Pancreas (tissue), 10 donors: ENCODE measurements around the gene SRRM3. TPM values are rescaled to one million over a fixed set of nuclear protein-coding genes. Genes with fewer than 3 reads are reported as not detected.
"Not testable (repeated sequence)": the region's sequence is repeated elsewhere in the genome, so short reads cannot be mapped to it uniquely, and the experiment has no call there.

ENCODE experiments used
- ATAC-seq, 4 donors: fragments of 200-7000 bp; cut with Tn5 transposase; one replicate each; pipeline versions ENCODE4 v1.8.0 to v1.9.1; 2020; ENCODE audit warnings: mild to moderate bottlenecking in 4 of 4, moderate library complexity in 4 of 4
- DNase-seq, 6 donors: peaks; one replicate each; pipeline ENCODE4 v3.0.0-alpha.2; 2020
- FAIRE-seq: peaks from 2 replicates; lab custom pipeline; 2012; peaks lifted over from hg19 to GRCh38; lab: Jason Lieb, UNC
- H3K27ac ChIP-seq, 4 donors: fragments of 200-600 bp; sonication (generic); 1 replicate in 3 of 4; 2 replicates in 1 of 4; pipeline versions ENCODE4 v1.5.0 to v1.8.0; 2020
- H3K27me3 ChIP-seq, 4 donors: fragments of 200-600 bp; one replicate each; pipeline ENCODE4 v1.8.0; 2021
- H3K36me3 ChIP-seq, 3 donors: fragments of 200-600 bp; sonication (generic) in 1 of 3; one replicate each; pipeline versions ENCODE4 v1.5.0 to v1.8.0; 2020 to 2021
- H3K4me1 ChIP-seq, 3 donors: fragments of 200-600 bp; one replicate each; pipeline ENCODE4 v1.8.0; 2021
- H3K4me3 ChIP-seq, 4 donors: fragments of 200-600 bp; sonication (generic) in 2 of 4; one replicate each; pipeline versions ENCODE4 v1.5.0 to v1.8.0; 2020 to 2021
- H3K9me3 ChIP-seq, 4 donors: fragments of 200-600 bp; one replicate each; pipeline ENCODE4 v1.8.0; 2021
- CTCF ChIP-seq, 4 donors: fragments of 200-600 bp; sonication (generic) in 3 of 4; IDR thresholded peaks; one replicate each; pipeline versions ENCODE4 v1.5.0 to v1.8.0; 2021; ENCODE audit warnings: antibody characterized with exemption in 4 of 4
- WGBS, 2 donors: extraction: QIAGEN DNeasy Blood & Tissue Kit; methylation state at CpG; one replicate each; pipeline ENCODE4 v1.1.7; 2013; 5-methylcytosine and 5-hydroxymethylcytosine counted together
- intact Hi-C, 3 donors: fragments of 100-400 bp; cut with DNase I; formaldehyde crosslinking; loops; one replicate each; pipeline versions ENCODE4 v1.11.1 to v1.14.2; 2022
- polyA plus RNA-seq, 2 donors: library from polyadenylated mRNA; stranded (reverse); fragments of 200-250 nt; gene quantifications; one replicate each; pipeline ENCODE4 v1.2.3, GENCODE V29; 2013
- total RNA-seq, 6 donors: library from RNA; stranded (reverse); fragmentation: NEBNext Ultra II Directional in 4 of 6; extraction: Animal tissue kit (Norgen Biotek cat#: 25700) in 4 of 6; gene quantifications; one replicate each; pipeline versions ENCODE4 v1.2.1 to v1.2.4, GENCODE V29; 2021 to 2023
- donor health status: healthy with polysubstance abuse.
- donor health status: DM: no; HTN: no; CAD: no; lungs with moderate emphysema.
- donor health status: DM: no; HTN: no; CAD: no.
- donor health status: control.
- donor health status: control.
- donor health status: Bipolar disorder and iron deficiency.
- donor health status: DM: yes; HTN: yes; CAD: no.
- donor health status: DM: no; HTN: no; CAD: no.
- donor health status: DM: no; HTN: no; CAD: no.
- donor health status: DM: yes; HTN: yes; CAD: no.

The SRRM3 gene
- total and polyA plus RNA-seq, 8 donors: 1.2 to 10.4 (median 2.0) TPM

- DNase-seq (peak; percentile 93 to 99 (median 97)), ATAC-seq (peak; percentile 51 to 78 (median 69)), FAIRE-seq (no peak)
- intact Hi-C loops: loop anchor here in 1 of 3 donors (10.0 kb wide), 1 partner anchor 139 kb away; no protein-coding TSS in a partner anchor
- peak; percentile 100 for TF ChIP-seq CTCF (IDR thresholded peaks at IDR 0.05)
- Histone ChIP-seq H3K4me1 (peaks cover 11 to 16% (median 13%) of the 10 kb centered on the region in 3 donors), H3K27ac (no peak overlapping the region), H3K4me3 (no peak overlapping the region), H3K9me3 (no peaks in the 10 kb centered on the region), H3K27me3 (no peaks in the 10 kb centered on the region), H3K36me3 (no peaks in the 10 kb centered on the region)
- 5 to 7% methylated on average over 15 of the region's 15 CpGs for WGBS, 2 donors
Observed at GRCh38 chr7:76314042-76314721, 112.5 kb downstream of the SRRM3 start.

GRCh38 chr7:76314740-76315139 is 113.0 kb downstream of the SRRM3 start:
- not testable (repeated sequence) for H3K36me3 ChIP-seq, H3K9me3 ChIP-seq, ATAC-seq, H3K4me3 ChIP-seq, H3K27ac ChIP-seq, DNase-seq, H3K27me3 ChIP-seq, FAIRE-seq
- WGBS, 2 donors: 58 to 67% methylated on average over 5 to 6 of the region's 6 CpGs
- peaks cover 15 to 17% (median 16%) of the 10 kb centered on the region in 3 donors for H3K4me1 ChIP-seq
- intact Hi-C loops: loop anchor here in 1 of 3 donors (10.0 kb wide), 1 partner anchor 140 kb away; no protein-coding TSS in a partner anchor

GRCh38 chr7:76315364-76315763 is 113.7 kb downstream of the SRRM3 start:
- FAIRE-seq: no peak
- H3K4me1 ChIP-seq: peaks cover 10 to 17% (median 14%) of the 10 kb centered on the region in 3 donors
- H3K4me3 ChIP-seq: no peak overlapping the region
- no peaks in the 10 kb centered on the region for H3K27me3 ChIP-seq
- H3K27ac ChIP-seq: no peak overlapping the region
- intact Hi-C loops: loop anchor here in 1 of 3 donors (10.0 kb wide), 1 partner anchor 141 kb away; no protein-coding TSS in a partner anchor
- 73 to 77% methylated on average over 5 of the region's 5 CpGs for WGBS, 2 donors
- no peak for TF ChIP-seq CTCF (IDR thresholded peaks at IDR 0.05)
- no peaks in the 10 kb centered on the region for H3K36me3 ChIP-seq
- DNase-seq: peak in 1 of 6 donors; percentile 33
- no peaks in the 10 kb centered on the region for H3K9me3 ChIP-seq
- no peak for ATAC-seq

GRCh38 chr7:76316984-76317781 is 115.5 kb downstream of the SRRM3 start:
- TF ChIP-seq CTCF (IDR thresholded peaks at IDR 0.05): no peak
- intact Hi-C loops: loop anchor here in 1 of 3 donors (10.0 kb wide), 1 partner anchor 142 kb away; no protein-coding TSS in a partner anchor
- peak in 3 of 4 donors; percentile 0 to 2 (median 1) for ATAC-seq
- FAIRE-seq: no peak
- peak in 4 of 6 donors; percentile 54 to 63 (median 56) for DNase-seq
- Histone ChIP-seq H3K27ac (peak overlapping the region; percentile 95 to 98 (median 96)), H3K9me3 (no peaks in the 10 kb centered on the region), H3K36me3 (no peaks in the 10 kb centered on the region), H3K4me1 (peaks cover 5 to 11% (median 7%) of the 10 kb centered on the region in 3 donors), H3K4me3 (peak overlapping the region; percentile 45 to 69 (median 56)), H3K27me3 (no peaks in the 10 kb centered on the region)
- WGBS, 2 donors: 26 to 36% methylated on average over 14 of the region's 14 CpGs
